Measurements from ENCODE around the gene DAPK2. TPM values are rescaled to one million over a fixed set of nuclear protein-coding genes. Genes with fewer than 3 reads are reported as not detected.

The DAPK2 gene
- total RNA-seq, 1 donor = 23.5 TPM

GRCh38 chr15:63953524-63953923 lies 92.8 kb downstream of the DAPK2 start:
- Histone ChIP-seq H3K27ac (ENCODE audit: low read depth, low read length) (no peak overlapping the region), H3K27me3 (ENCODE audit: insufficient read depth, low read length) (no peaks in the 10 kb centered on the region), H3K4me1 (ENCODE audit: insufficient read depth, low read length) (peaks cover 22% of the 10 kb centered on the region), H3K79me2 (ENCODE audit: insufficient read depth, low read length) (no peaks in the 10 kb centered on the region), H3K4me2 (ENCODE audit: insufficient read depth, low read length) (no peak overlapping the region), H3K36me3 (ENCODE audit: insufficient read depth, low read length) (no peaks in the 10 kb centered on the region), H2AFZ (ENCODE audit: low read length) (no peak overlapping the region), H3K9me3 (ENCODE audit: low read depth, low read length) (no peaks in the 10 kb centered on the region), H3K4me3 (ENCODE audit: insufficient read depth, low read length) (no peak overlapping the region), H4K20me1 (ENCODE audit: insufficient read depth, low read length) (no peaks in the 10 kb centered on the region)
- TF ChIP-seq CTCF (IDR thresholded peaks at IDR 0.05; ENCODE audit: extremely low read depth, low read depth, low read length) = no peak
- DNase-seq (ENCODE audit: insufficient read length, low spot score, missing footprints) = no peak

- Histone ChIP-seq H3K4me1 (ENCODE audit: insufficient read depth, low read length) (peaks cover 22% of the 10 kb centered on the region), H3K36me3 (ENCODE audit: insufficient read depth, low read length) (no peaks in the 10 kb centered on the region), H3K4me2 (ENCODE audit: insufficient read depth, low read length) (peak overlapping the region; percentile 56), H3K27me3 (ENCODE audit: insufficient read depth, low read length) (no peaks in the 10 kb centered on the region), H3K79me2 (ENCODE audit: insufficient read depth, low read length) (no peaks in the 10 kb centered on the region), H3K9me3 (ENCODE audit: low read depth, low read length) (no peaks in the 10 kb centered on the region), H3K4me3 (ENCODE audit: insufficient read depth, low read length) (no peak overlapping the region), H2AFZ (ENCODE audit: low read length) (no peak overlapping the region), H4K20me1 (ENCODE audit: insufficient read depth, low read length) (no peaks in the 10 kb centered on the region), H3K27ac (ENCODE audit: low read depth, low read length) (peak overlapping the region; percentile 61)
- peak; percentile 78 for DNase-seq (ENCODE audit: insufficient read length, low spot score, missing footprints)
- TF ChIP-seq CTCF (IDR thresholded peaks at IDR 0.05; ENCODE audit: extremely low read depth, low read depth, low read length) = no peak
Observed at GRCh38 chr15:63950911-63951481, 95.3 kb downstream of the DAPK2 start.

- TF ChIP-seq CTCF (IDR thresholded peaks at IDR 0.05; ENCODE audit: extremely low read depth, low read depth, low read length) = no peak
- Histone ChIP-seq H3K4me3 (ENCODE audit: insufficient read depth, low read length) (no peak overlapping the region), H3K4me1 (ENCODE audit: insufficient read depth, low read length) (peaks cover 22% of the 10 kb centered on the region), H3K9me3 (ENCODE audit: low read depth, low read length) (no peaks in the 10 kb centered on the region), H3K79me2 (ENCODE audit: insufficient read depth, low read length) (no peaks in the 10 kb centered on the region), H3K27ac (ENCODE audit: low read depth, low read length) (no peak overlapping the region), H3K4me2 (ENCODE audit: insufficient read depth, low read length) (no peak overlapping the region), H3K27me3 (ENCODE audit: insufficient read depth, low read length) (no peaks in the 10 kb centered on the region), H2AFZ (ENCODE audit: low read length) (no peak overlapping the region), H4K20me1 (ENCODE audit: insufficient read depth, low read length) (no peaks in the 10 kb centered on the region), H3K36me3 (ENCODE audit: insufficient read depth, low read length) (no peaks in the 10 kb centered on the region)
- DNase-seq (ENCODE audit: insufficient read length, low spot score, missing footprints) = peak; percentile 84
Observed at GRCh38 chr15:63948971-63949370, 97.3 kb downstream of the DAPK2 start.

- H3K4me3 ChIP-seq (ENCODE audit: insufficient read depth, low read length) = no peak overlapping the region
Observed at GRCh38 chr15:63948436-63948835, 97.8 kb downstream of the DAPK2 start.

More at GRCh38 chr15:63948436-63948835, 97.8 kb downstream of the DAPK2 start:
- H3K79me2 ChIP-seq (ENCODE audit: insufficient read depth, low read length) = no peaks in the 10 kb centered on the region
- peaks cover 22% of the 10 kb centered on the region for H3K4me1 ChIP-seq (ENCODE audit: insufficient read depth, low read length)
- no peak overlapping the region for H3K27ac ChIP-seq (ENCODE audit: low read depth, low read length)
- no peaks in the 10 kb centered on the region for H3K9me3 ChIP-seq (ENCODE audit: low read depth, low read length)
- no peak overlapping the region for H2AFZ ChIP-seq (ENCODE audit: low read length)
- no peak overlapping the region for H3K4me2 ChIP-seq (ENCODE audit: insufficient read depth, low read length)
- DNase-seq (ENCODE audit: insufficient read length, low spot score, missing footprints) = no peak
- H3K27me3 ChIP-seq (ENCODE audit: insufficient read depth, low read length) = no peaks in the 10 kb centered on the region
- no peaks in the 10 kb centered on the region for H4K20me1 ChIP-seq (ENCODE audit: insufficient read depth, low read length)
- TF ChIP-seq CTCF (IDR thresholded peaks at IDR 0.05; ENCODE audit: extremely low read depth, low read depth, low read length) = no peak
- H3K36me3 ChIP-seq (ENCODE audit: insufficient read depth, low read length) = no peaks in the 10 kb centered on the region
